ENCODE results near the gene ALPK1.

GRCh38 chr4:112423591-112423990 lies 126.4 kb downstream of the ALPK1 start:
- TF ChIP-seq CTCF (conservative IDR thresholded peaks at IDR 0.05; ENCODE audit: low read depth, low read length): no peak
- TF ChIP-seq EZH2 (IDR thresholded peaks at IDR 0.05; ENCODE audit: borderline replicate concordance, low read depth, low read length, poor library complexity, severe bottlenecking): no peak

All from A673 (cell line).